ENCODE data around the gene SDHB.

DNA sequence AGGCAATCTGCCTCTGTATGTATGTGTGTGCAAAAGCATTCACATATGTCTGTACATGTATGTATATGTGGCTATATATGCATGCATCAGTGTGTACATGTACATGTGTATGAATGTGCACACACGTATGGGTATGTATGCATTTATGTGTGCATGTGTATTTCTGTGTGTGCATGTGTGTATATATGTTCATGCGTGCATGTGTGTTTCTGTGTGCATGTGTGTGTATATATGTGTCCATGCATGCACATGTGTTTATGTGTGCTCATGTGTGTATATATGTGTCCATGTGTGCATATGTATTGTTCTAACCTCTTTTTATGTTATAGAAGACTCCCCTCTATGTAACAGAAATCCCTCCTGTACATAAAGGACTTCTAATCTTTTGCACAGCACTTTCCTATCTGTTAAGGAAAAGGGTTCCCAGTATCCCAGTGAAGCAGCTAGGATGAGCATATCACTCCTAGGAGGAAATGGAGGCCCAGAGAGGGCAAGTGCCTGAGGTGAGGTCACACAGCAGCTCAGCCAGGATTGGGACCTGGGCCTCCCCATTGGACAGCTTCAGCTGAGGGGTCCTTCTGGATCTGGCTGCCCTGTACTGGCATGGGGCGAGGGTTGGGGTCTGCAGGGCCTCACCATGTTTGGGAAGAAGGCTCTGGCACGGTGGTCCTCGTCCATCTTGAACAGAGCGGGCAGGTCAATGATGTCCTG lies 15.8 kb upstream of the SDHB start:
- TF ChIP-seq, protein P1, sequence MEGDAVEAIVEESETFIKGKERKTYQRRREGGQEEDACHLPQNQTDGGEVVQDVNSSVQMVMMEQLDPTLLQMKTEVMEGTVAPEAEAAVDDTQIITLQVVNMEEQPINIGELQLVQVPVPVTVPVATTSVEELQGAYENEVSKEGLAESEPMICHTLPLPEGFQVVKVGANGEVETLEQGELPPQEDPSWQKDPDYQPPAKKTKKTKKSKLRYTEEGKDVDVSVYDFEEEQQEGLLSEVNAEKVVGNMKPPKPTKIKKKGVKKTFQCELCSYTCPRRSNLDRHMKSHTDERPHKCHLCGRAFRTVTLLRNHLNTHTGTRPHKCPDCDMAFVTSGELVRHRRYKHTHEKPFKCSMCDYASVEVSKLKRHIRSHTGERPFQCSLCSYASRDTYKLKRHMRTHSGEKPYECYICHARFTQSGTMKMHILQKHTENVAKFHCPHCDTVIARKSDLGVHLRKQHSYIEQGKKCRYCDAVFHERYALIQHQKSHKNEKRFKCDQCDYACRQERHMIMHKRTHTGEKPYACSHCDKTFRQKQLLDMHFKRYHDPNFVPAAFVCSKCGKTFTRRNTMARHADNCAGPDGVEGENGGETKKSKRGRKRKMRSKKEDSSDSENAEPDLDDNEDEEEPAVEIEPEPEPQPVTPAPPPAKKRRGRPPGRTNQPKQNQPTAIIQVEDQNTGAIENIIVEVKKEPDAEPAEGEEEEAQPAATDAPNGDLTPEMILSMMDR (IDR thresholded peaks at IDR 0.05) = no peak
- TF ChIP-seq REST (IDR thresholded peaks at IDR 0.05; ENCODE audit: insufficient read depth in 1 of 2, low read depth in 2 of 2, low read length in 1 of 2) (no peak), TCF7L2 (IDR thresholded peaks at IDR 0.05; ENCODE audit: low read depth, low read length) (no peak), SIN3A (IDR thresholded peaks at IDR 0.05; ENCODE audit: borderline replicate concordance, insufficient read depth, low read depth, low read length) (no peak)
